Natural killer cell (primary cell): Measurements from ENCODE around the gene RASL10A. TPM values are rescaled to one million over a fixed set of nuclear protein-coding genes. Genes with fewer than 3 reads are reported as not detected.

Experiments used
- ATAC-seq, 3 donors: fragments of 150-1000 bp in 2 of 3; fragments of 200-7000 bp in 1 of 3; cut with Tn5 transposase; 1 replicate in 1 of 3; 2 replicates in 2 of 3; pipeline ENCODE4 v1.10.0; 2021; ENCODE audit warnings: mild to moderate bottlenecking in 2 of 3, moderate library complexity in 2 of 3
- DNase-seq, 2 donors: peaks; one replicate each; pipeline versions ENCODE4 v3.0.0 to v3.0.0-alpha.2; 2013 to 2021; ENCODE audit warnings: mixed read lengths in 1 of 2
- H3K27ac ChIP-seq: one replicate; pipeline ENCODE4 v1.5.1; 2013; ENCODE audit warnings: mild to moderate bottlenecking, low read length
- H3K27me3 ChIP-seq: one replicate; pipeline ENCODE4 v1.6.1; 2013; ENCODE audit warnings: low read length; ENCODE audit not compliant: control insufficient read depth, insufficient read depth
- H3K36me3 ChIP-seq: one replicate; pipeline ENCODE4 v1.6.1; 2013; ENCODE audit warnings: low read length; ENCODE audit not compliant: control insufficient read depth, insufficient read depth
- H3K4me1 ChIP-seq: one replicate; pipeline ENCODE4 v1.6.1; 2013; ENCODE audit warnings: low read length; ENCODE audit not compliant: control insufficient read depth, insufficient read depth
- H3K4me3 ChIP-seq: one replicate; pipeline ENCODE4 v1.5.1; 2013; ENCODE audit warnings: low read length
- H3K9me3 ChIP-seq: one replicate; pipeline ENCODE4 v1.6.1; 2013; ENCODE audit warnings: low read length; ENCODE audit not compliant: control insufficient read depth, insufficient read depth
- H3K27ac Mint-ChIP-seq, 2 donors: one replicate each; pipeline ENCODE4 v1.8.0; 2022; ENCODE audit warnings: mild to moderate bottlenecking in 2 of 2, mixed read lengths in 2 of 2, moderate library complexity in 1 of 2
- H3K27me3 Mint-ChIP-seq, 2 donors: one replicate each; pipeline ENCODE4 v1.8.0; 2022; ENCODE audit warnings: low read depth in 2 of 2, mixed read lengths in 2 of 2
- H3K36me3 Mint-ChIP-seq: one replicate; pipeline ENCODE4 v1.8.0; 2022; ENCODE audit warnings: mixed read lengths
- H3K4me1 Mint-ChIP-seq, 2 donors: one replicate each; pipeline ENCODE4 v1.8.0; 2022; ENCODE audit warnings: mixed read lengths in 2 of 2
- H3K4me3 Mint-ChIP-seq: one replicate; pipeline ENCODE4 v1.8.0; 2022; ENCODE audit warnings: mild to moderate bottlenecking, moderate library complexity, mixed read lengths
- H3K9me3 Mint-ChIP-seq, 2 donors: one replicate each; pipeline ENCODE4 v1.8.0; 2022; ENCODE audit warnings: mixed read lengths in 2 of 2
- WGBS: methylation state at CpG from one replicate; pipeline ENCODE4 v1.1.7; 2013; ENCODE audit warnings: missing lambda C conversion rate; ENCODE audit not compliant: insufficient coverage; 5-methylcytosine and 5-hydroxymethylcytosine counted together
- intact Hi-C: fragments of 100-400 bp; cut with micrococcal nuclease; formaldehyde crosslinking; loops from one replicate; pipeline ENCODE4 v1.14.2; 2022
- total RNA-seq, 4 donors: library from RNA; stranded (reverse); fragments of 120-200 nt in 1 of 4; gene quantifications; one replicate each; pipeline versions ENCODE4 v1.2.3 to v1.2.4, GENCODE V29; 2013 to 2022
- TF ChIP-seq, protein P1 (sequence below): fragments of 200-600 bp; IDR thresholded peaks from one replicate; pipeline ENCODE4 v1.8.0; 2022; ENCODE audit warnings: antibody characterized with exemption

Gene RASL10A
- total RNA-seq, 3 donors from 2014 or later (not counting 1 experiment from before 2014, with no cell fraction given), result 0.20 to 0.28 TPM; not detected in 1

DNA sequence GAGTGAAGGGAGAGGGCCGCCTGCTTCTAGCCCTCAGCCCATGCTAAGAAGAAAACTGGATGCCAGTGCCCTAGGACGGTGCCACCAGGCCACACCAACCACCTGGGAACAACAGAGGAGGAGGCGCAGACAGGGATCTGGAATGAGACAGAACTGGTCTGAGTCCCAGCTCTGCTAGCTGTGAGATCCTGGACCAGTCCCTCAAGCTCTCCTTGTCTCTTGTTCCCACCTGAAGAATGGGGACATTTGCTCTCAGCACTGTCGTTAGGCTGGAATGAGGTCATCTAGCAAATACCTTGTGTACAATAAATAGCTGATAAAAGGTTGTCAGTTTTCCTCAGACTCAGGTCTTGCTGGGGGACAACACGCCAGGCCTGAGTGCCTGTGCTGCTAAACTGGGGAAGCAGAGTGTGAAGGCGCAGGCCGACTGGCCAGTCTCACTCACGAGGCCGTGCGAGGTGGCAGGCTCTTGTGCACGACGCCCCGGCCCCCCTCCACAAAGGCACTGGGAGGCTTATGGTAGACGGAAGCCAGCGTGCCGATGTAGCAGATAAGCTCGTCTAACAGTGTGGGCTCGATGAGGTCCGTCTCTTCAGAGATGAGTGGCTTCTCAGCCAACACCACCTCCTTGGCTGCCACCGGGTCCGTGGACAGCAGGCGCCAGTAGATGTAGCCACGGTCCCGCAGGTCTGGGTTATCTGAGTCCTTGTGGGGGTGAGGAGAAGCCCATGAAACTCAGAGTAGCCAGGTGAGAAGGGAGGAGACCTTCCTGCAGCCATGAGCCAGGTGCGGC lies 25.8 kb upstream of the RASL10A start:
- no peak overlapping the region for H3K27ac ChIP-seq
- H3K9me3 ChIP-seq, result no peaks in the 10 kb centered on the region
- Mint-ChIP-seq H3K4me3 (no peak overlapping the region), H3K27ac (no peak overlapping the region), H3K27me3 (no peaks in the 10 kb centered on the region), H3K36me3 (no peaks in the 10 kb centered on the region), H3K4me1 (no peaks in the 10 kb centered on the region), H3K9me3 (no peaks in the 10 kb centered on the region)
- intact Hi-C loops, result no loop called here
- 98% methylated on average over 25 of the region's 25 CpGs for WGBS
- H3K36me3 ChIP-seq, result peaks cover 77% of the 10 kb centered on the region
- DNase-seq (no peak), ATAC-seq (no peak)
- H3K4me3 ChIP-seq, result no peak overlapping the region
- no peaks in the 10 kb centered on the region for H3K4me1 ChIP-seq
- no peaks in the 10 kb centered on the region for H3K27me3 ChIP-seq
- TF ChIP-seq, protein P1, sequence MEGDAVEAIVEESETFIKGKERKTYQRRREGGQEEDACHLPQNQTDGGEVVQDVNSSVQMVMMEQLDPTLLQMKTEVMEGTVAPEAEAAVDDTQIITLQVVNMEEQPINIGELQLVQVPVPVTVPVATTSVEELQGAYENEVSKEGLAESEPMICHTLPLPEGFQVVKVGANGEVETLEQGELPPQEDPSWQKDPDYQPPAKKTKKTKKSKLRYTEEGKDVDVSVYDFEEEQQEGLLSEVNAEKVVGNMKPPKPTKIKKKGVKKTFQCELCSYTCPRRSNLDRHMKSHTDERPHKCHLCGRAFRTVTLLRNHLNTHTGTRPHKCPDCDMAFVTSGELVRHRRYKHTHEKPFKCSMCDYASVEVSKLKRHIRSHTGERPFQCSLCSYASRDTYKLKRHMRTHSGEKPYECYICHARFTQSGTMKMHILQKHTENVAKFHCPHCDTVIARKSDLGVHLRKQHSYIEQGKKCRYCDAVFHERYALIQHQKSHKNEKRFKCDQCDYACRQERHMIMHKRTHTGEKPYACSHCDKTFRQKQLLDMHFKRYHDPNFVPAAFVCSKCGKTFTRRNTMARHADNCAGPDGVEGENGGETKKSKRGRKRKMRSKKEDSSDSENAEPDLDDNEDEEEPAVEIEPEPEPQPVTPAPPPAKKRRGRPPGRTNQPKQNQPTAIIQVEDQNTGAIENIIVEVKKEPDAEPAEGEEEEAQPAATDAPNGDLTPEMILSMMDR, result no peak

GRCh38 chr22:29340566-29340965 lies 25.1 kb upstream of the RASL10A start:
- Histone ChIP-seq H3K36me3 (peaks cover 78% of the 10 kb centered on the region), H3K4me1 (no peaks in the 10 kb centered on the region), H3K9me3 (no peaks in the 10 kb centered on the region), H3K4me3 (no peak overlapping the region), H3K27me3 (no peaks in the 10 kb centered on the region), H3K27ac (no peak overlapping the region)
- Mint-ChIP-seq H3K4me1 (peaks cover 0 to 4% of the 10 kb centered on the region in 2 donors), H3K27me3 (no peaks in the 10 kb centered on the region), H3K27ac (no peak overlapping the region), H3K4me3 (no peak overlapping the region), H3K9me3 (no peaks in the 10 kb centered on the region), H3K36me3 (no peaks in the 10 kb centered on the region)
- no peak for ATAC-seq
- intact Hi-C loops, result no loop called here
- WGBS, result 96% methylated on average over 8 of the region's 8 CpGs
- DNase-seq, result no peak
- TF ChIP-seq, protein P1, result no peak

GRCh38 chr22:29339381-29340235 lies 24.1 kb upstream of the RASL10A start:
- DNase-seq (no peak), ATAC-seq (no peak)
- TF ChIP-seq, protein P1, result no peak
- Mint-ChIP-seq H3K9me3 (no peaks in the 10 kb centered on the region), H3K27me3 (no peaks in the 10 kb centered on the region), H3K36me3 (no peaks in the 10 kb centered on the region), H3K4me1 (peaks cover 0 to 8% of the 10 kb centered on the region in 2 donors), H3K4me3 (no peak overlapping the region), H3K27ac (no peak overlapping the region)
- H3K9me3 ChIP-seq, result no peaks in the 10 kb centered on the region
- no peak overlapping the region for H3K27ac ChIP-seq
- intact Hi-C loops, result no loop called here
- 96% methylated on average over 17 of the region's 23 CpGs for WGBS
- H3K36me3 ChIP-seq, result peaks cover 86% of the 10 kb centered on the region
- no peak overlapping the region for H3K4me3 ChIP-seq
- H3K27me3 ChIP-seq, result no peaks in the 10 kb centered on the region
- H3K4me1 ChIP-seq, result no peaks in the 10 kb centered on the region
